Esophagus muscularis mucosa (tissue), 4 donors: ENCODE results near the gene ZCCHC8. TPM values are rescaled to one million over a fixed set of nuclear protein-coding genes. Genes with fewer than 3 reads are reported as not detected.

ENCODE experiments used
- DNase-seq: peaks from one replicate; pipeline ENCODE4 v3.0.0-alpha.2; 2017; ENCODE audit errors: extremely low spot score
- H3K27ac ChIP-seq, 4 donors: fragments of 200-600 bp; sonication (generic); replicated peaks in 1 of 4; 1 replicate in 3 of 4; 2 replicates in 1 of 4; pipeline ENCODE4 v1.5.1; 2016 to 2019; ENCODE audit warnings: mild to moderate bottlenecking in 1 of 4
- H3K27me3 ChIP-seq, 4 donors: fragments of 200-600 bp; sonication (generic); one replicate each; pipeline versions ENCODE4 v1.5.1 to v1.6.0; 2016 to 2019
- H3K36me3 ChIP-seq, 4 donors: fragments of 200-600 bp; sonication (generic); one replicate each; pipeline ENCODE4 v1.5.1; 2016 to 2019
- H3K4me1 ChIP-seq, 4 donors: fragments of 200-600 bp; sonication (generic); one replicate each; pipeline ENCODE4 v1.5.1; 2016 to 2019
- H3K4me3 ChIP-seq, 4 donors: fragments of 200-600 bp; sonication (generic); 1 replicate in 2 of 4; 2 replicates in 2 of 4; pipeline ENCODE4 v1.5.1; 2016 to 2019; ENCODE audit warnings: mild to moderate bottlenecking in 4 of 4, moderate library complexity in 1 of 4
- H3K9me3 ChIP-seq, 4 donors: fragments of 200-600 bp; sonication (generic); 1 replicate in 3 of 4; 2 replicates in 1 of 4; pipeline ENCODE4 v1.5.1; 2016 to 2019
- EP300 ChIP-seq: sonication (generic); formaldehyde crosslinking; IDR thresholded peaks from one replicate; pipeline ENCODE4 v1.6.1; 2017; ENCODE audit warnings: antibody characterized with exemption
- POLR2A ChIP-seq: fragments of 450-650 bp; IDR thresholded peaks from one replicate; pipeline ENCODE4 v1.6.1; 2017; ENCODE audit warnings: antibody characterized with exemption, moderate library complexity, mild to moderate bottlenecking, low read depth
- POLR2AphosphoS5 ChIP-seq, 2 donors: sonication (generic); formaldehyde crosslinking; IDR thresholded peaks; one replicate each; pipeline ENCODE4 v1.6.1; 2017; ENCODE audit warnings: antibody characterized with exemption in 2 of 2
- WGBS: methylation state at CpG from one replicate; pipeline ENCODE4 v1.1.5; 2018; 5-methylcytosine and 5-hydroxymethylcytosine counted together
- intact Hi-C: fragments of 100-400 bp; cut with DNase I; formaldehyde crosslinking; loops from one replicate; pipeline ENCODE4 v1.15.1; 2023
- total RNA-seq, 4 donors: library from RNA; depleted of rRNA; stranded (reverse); fragments of >200 nt; gene quantifications; one replicate each; pipeline versions ENCODE4 v1.1.0 to v1.2.1, GENCODE V29; 2016
- TF ChIP-seq, protein P1 (sequence below), 3 experiments: fragments of 200-600 bp in 2 of 3; fragments of 450-650 bp in 1 of 3; sonication (generic) in 2 of 3; IDR thresholded peaks; one replicate each; pipeline ENCODE4 v1.5.1; 2017 to 2019; ENCODE audit warnings: antibody characterized with exemption in 3 of 3, mild to moderate bottlenecking in 2 of 3, moderate library complexity in 1 of 3

ZCCHC8 gene
- total RNA-seq, 4 donors from 2014 or later = 12.1 to 19.1 (median 14.1) TPM

DNA sequence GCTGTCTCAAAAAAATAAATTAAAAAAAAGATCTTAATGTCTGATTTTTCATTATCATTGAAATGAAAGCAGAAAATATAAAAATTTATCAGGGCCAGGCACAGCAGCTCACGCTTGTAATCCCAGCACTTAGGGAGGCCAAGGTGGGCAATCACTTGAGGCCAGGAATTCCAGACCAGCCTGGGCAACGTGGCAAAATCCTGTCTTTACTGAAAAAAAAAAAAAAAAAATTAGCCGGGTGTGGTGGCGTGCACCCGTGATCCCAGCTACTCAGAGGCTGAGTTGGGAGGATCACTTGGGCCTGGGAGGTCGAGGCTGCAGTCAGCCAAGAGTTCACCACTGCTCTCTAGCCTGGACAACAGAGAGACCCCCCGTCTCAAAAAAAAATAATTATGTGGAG lies 40.7 kb downstream of the ZCCHC8 start:
- Histone ChIP-seq H3K36me3 (no peaks in the 10 kb centered on the region), H3K9me3 (no peaks in the 10 kb centered on the region), H3K4me1 (peaks cover 0 to 7% (median 0%) of the 10 kb centered on the region in 4 donors), H3K27ac (no peak overlapping the region), H3K4me3 (no peak overlapping the region), H3K27me3 (no peaks in the 10 kb centered on the region)
- no peak for DNase-seq
- TF ChIP-seq, protein P1, sequence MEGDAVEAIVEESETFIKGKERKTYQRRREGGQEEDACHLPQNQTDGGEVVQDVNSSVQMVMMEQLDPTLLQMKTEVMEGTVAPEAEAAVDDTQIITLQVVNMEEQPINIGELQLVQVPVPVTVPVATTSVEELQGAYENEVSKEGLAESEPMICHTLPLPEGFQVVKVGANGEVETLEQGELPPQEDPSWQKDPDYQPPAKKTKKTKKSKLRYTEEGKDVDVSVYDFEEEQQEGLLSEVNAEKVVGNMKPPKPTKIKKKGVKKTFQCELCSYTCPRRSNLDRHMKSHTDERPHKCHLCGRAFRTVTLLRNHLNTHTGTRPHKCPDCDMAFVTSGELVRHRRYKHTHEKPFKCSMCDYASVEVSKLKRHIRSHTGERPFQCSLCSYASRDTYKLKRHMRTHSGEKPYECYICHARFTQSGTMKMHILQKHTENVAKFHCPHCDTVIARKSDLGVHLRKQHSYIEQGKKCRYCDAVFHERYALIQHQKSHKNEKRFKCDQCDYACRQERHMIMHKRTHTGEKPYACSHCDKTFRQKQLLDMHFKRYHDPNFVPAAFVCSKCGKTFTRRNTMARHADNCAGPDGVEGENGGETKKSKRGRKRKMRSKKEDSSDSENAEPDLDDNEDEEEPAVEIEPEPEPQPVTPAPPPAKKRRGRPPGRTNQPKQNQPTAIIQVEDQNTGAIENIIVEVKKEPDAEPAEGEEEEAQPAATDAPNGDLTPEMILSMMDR (IDR thresholded peaks at IDR 0.05) = no peak
- TF ChIP-seq POLR2AphosphoS5 (IDR thresholded peaks at IDR 0.05) (no peak), POLR2A (no peak), EP300 (no peak)
- WGBS = 90% methylated on average over 7 of the region's 7 CpGs
- intact Hi-C loops = no loop called here

DNA sequence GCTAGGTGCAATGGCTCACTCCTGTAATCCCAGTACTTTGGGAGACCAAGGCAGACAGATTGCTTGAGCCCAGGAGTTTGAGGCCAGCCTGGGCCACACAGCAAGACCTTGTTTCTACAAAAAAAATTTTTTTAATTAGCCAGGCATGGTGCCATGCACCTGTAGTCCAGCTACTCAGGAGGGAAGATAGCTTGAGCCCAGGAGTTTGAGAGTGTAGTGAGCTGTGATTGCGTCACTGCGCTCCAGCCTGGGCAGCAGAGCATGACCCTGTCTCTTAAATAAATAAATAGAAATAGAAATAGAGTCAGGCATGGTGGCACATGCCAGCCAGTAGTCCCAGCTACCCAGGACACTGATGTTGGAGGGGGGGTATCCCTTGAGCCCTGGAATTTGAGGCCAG lies 41.5 kb downstream of the ZCCHC8 start:
- Histone ChIP-seq H3K27me3 (no peaks in the 10 kb centered on the region), H3K36me3 (no peaks in the 10 kb centered on the region), H3K4me1 (peaks cover 0 to 6% (median 0%) of the 10 kb centered on the region in 4 donors), H3K27ac (no peak overlapping the region), H3K4me3 (no peak overlapping the region), H3K9me3 (no peaks in the 10 kb centered on the region)
- intact Hi-C loops = no loop called here
- DNase-seq = no peak
- 96% methylated on average over 2 of the region's 2 CpGs for WGBS
- TF ChIP-seq, protein P1 (IDR thresholded peaks at IDR 0.05) = no peak
- no peak for TF ChIP-seq POLR2AphosphoS5 (IDR thresholded peaks at IDR 0.05)
- no peak for TF ChIP-seq POLR2A

DNA sequence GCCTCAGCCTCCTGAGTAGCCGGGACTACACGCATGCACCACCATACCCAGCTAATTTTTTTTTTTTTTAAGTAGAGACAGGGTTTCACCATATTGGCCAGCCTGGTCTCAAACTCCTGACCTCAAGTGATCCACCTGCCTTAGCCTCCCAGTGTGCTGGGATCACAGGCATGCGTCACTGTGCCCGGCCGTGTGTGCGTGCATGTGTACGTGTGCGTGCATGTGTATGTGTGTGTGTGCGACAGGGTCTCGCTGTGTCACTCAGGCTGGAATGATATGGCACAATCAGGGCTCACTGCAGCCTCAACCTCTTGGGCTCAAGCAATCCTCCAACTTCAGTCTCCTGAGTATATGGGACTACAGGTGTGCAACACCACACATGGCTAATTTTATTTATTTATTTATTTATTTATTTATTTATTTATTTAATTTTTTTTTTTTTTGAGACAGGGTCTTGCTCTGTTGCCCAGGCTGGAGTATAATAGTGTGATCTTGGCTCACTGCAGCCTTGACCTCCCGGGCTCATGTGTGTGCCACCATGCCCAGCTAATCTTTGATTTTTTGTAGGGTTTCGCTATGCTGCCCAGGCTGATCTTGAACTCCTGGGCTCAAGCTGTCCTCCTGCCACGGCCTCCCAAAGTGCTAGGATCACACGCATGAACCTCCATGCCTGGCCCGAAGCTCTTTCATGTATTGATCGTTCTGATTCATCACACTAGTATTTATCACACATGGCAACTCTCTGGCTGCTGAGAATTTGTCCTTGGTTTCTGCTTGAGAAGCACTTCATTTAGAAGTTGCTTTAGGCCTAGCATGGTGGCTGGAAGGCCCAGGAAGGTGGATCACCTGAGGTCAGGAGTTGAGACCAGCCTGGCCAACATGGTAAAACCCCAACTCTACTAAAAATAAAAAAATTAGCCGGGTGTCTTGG lies 42.4 kb downstream of the ZCCHC8 start:
- H3K9me3 ChIP-seq = no peaks in the 10 kb centered on the region
- no peak for DNase-seq
- no peak overlapping the region for H3K4me3 ChIP-seq
- no peaks in the 10 kb centered on the region for H3K27me3 ChIP-seq
- no peaks in the 10 kb centered on the region for H3K36me3 ChIP-seq
- TF ChIP-seq, protein P1 (IDR thresholded peaks at IDR 0.05) = no peak
- TF ChIP-seq POLR2A = no peak
- no peak for TF ChIP-seq POLR2AphosphoS5 (IDR thresholded peaks at IDR 0.05)
- TF ChIP-seq EP300 = no peak
- 89% methylated on average over 17 of the region's 17 CpGs for WGBS
- H3K27ac ChIP-seq = no peak overlapping the region
- no peaks in the 10 kb centered on the region for H3K4me1 ChIP-seq
- intact Hi-C loops = no loop called here

DNA sequence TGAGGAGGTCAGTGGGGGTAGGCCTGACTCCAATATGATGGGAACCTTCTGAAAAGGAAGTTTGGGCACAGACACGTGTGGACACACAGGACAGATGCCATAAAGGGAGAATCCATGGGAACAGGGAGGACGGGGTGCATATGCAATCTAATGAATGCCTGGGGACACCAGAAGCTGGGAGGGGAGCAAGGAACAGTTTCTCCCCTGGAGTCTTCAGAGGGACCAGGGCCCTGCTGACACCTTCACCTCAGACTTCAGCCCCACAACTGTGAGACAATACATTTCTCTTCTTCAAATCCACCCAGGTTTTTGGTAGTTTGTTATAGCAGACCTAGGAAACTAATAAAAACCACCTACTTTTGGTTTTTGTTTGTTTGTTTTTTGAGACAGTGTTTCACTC lies 43.1 kb downstream of the ZCCHC8 start:
- Histone ChIP-seq H3K27ac (no peak overlapping the region), H3K4me1 (no peaks in the 10 kb centered on the region), H3K9me3 (no peaks in the 10 kb centered on the region), H3K4me3 (no peak overlapping the region), H3K36me3 (no peaks in the 10 kb centered on the region), H3K27me3 (no peaks in the 10 kb centered on the region)
- intact Hi-C loops = no loop called here
- TF ChIP-seq POLR2AphosphoS5 (IDR thresholded peaks at IDR 0.05) (no peak), POLR2A (no peak), EP300 (no peak)
- TF ChIP-seq, protein P1 (IDR thresholded peaks at IDR 0.05) = no peak
- DNase-seq = no peak
- WGBS = 68% methylated on average over 2 of the region's 2 CpGs
